ENCODE results near the gene LY86. TPM values are rescaled to one million over a fixed set of nuclear protein-coding genes. Genes with fewer than 3 reads are reported as not detected.

LY86 gene
- total RNA-seq, 8 experiments from 2014 or later = not detected

- Histone ChIP-seq H3K4me1 (replicated peaks in 1 of 2) (no peaks in the 10 kb centered on the region), H3K4me3 (no peak overlapping the region), H3K27ac (no peak overlapping the region)
- in situ Hi-C loops (cut with MboI; ENCODE audit: low pct_unique_long_range_greater_than_20kb in 2 of 9, low sequenced_read_pairs in 9 of 9, unreplicated experiment in 9 of 9) = no loop called here
- WGBS, 10 experiments = 43 to 100% (median 83%) methylated on average over 1 to 6 of the region's 7 CpGs; no CpG with 5 or more reads in 1 of the 10 experiments
- ATAC-seq (replicated peaks in 6 of 8) = no peak
Observed at GRCh38 chr6:6557886-6558285, 30.6 kb upstream of the LY86 start.

GRCh38 chr6:6559994-6560570 lies 28.4 kb upstream of the LY86 start:
- peak in 4 of 8 experiments; percentile 46 to 61 (median 56) for ATAC-seq (replicated peaks in 6 of 8)
- Histone ChIP-seq H3K27ac (no peak overlapping the region), H3K4me1 (replicated peaks in 1 of 2) (no peaks in the 10 kb centered on the region), H3K4me3 (no peak overlapping the region)
- in situ Hi-C loops (cut with MboI; ENCODE audit: low pct_unique_long_range_greater_than_20kb in 2 of 9, low sequenced_read_pairs in 9 of 9, unreplicated experiment in 9 of 9) = no loop called here
- 8 to 100% (median 73%) methylated on average over 1 to 6 of the region's 6 CpGs; no CpG with 5 or more reads in 1 of the 10 experiments for WGBS, 10 experiments

DNA sequence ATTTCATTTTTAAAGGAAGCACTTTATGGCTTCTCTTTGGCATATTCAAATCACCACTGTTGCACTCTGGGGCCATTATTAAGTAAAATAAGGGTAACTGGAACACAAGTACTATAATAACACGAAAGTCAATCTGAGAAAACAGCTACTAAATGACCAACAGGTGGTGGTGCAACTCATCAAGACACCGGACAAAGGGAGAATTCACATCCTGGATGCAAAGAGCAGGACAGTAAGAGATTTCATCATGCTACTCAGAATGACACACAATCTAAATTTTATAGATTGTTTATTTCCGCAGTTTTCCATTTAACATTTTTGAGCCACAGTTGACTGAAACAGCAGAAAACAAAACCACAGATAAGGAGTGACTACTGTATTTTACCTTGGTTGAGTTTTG lies 27.6 kb upstream of the LY86 start:
- ATAC-seq (replicated peaks in 6 of 8) = no peak
- in situ Hi-C loops (cut with MboI; ENCODE audit: low pct_unique_long_range_greater_than_20kb in 2 of 9, low sequenced_read_pairs in 9 of 9, unreplicated experiment in 9 of 9) = no loop called here
- 0 to 100% (median 47%) methylated on average over 1 to 3 of the region's 3 CpGs; no CpG with 5 or more reads in 1 of the 10 experiments for WGBS, 10 experiments

GRCh38 chr6:6564154-6564553 lies 24.4 kb upstream of the LY86 start:
- no peak overlapping the region for H3K4me3 ChIP-seq
- H3K27ac ChIP-seq = no peak overlapping the region
- WGBS, 10 experiments = 13 to 95% (median 62%) methylated on average over 2 to 4 of the region's 5 CpGs; no CpG with 5 or more reads in 2 of the 10 experiments
- in situ Hi-C loops (cut with MboI; ENCODE audit: low pct_unique_long_range_greater_than_20kb in 2 of 9, low sequenced_read_pairs in 9 of 9, unreplicated experiment in 9 of 9) = no loop called here
- H3K4me1 ChIP-seq (replicated peaks in 1 of 2) = no peaks in the 10 kb centered on the region
- no peak for ATAC-seq (replicated peaks in 6 of 8)

More for the DNA sequence above, 27.6 kb upstream of the LY86 start:
- no peaks in the 10 kb centered on the region for H3K4me1 ChIP-seq (replicated peaks in 1 of 2)
- no peak overlapping the region for H3K4me3 ChIP-seq
- no peak overlapping the region for H3K27ac ChIP-seq

DNA sequence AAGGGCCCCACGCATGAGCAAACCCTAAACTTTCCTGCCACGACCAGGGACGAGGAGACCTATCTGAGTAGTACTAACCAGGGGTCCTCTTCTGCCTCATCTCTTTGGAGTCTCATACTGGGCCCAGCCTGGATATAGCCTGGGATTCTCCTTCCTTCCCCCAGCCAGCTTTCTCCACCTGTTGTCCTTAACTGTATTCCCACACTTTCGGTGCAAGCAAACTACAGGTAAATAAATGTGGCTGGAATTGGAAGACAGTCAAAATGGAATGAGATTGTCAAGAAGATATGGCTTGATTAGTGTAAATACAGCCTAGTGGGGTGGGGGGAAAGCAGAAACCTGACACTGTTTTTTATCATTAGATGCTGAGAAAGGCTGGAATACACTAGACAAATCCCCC lies 23.5 kb upstream of the LY86 start:
- no peaks in the 10 kb centered on the region for H3K4me1 ChIP-seq (replicated peaks in 1 of 2)
- WGBS, 10 experiments = 0 to 100% (median 93%) methylated on average over 1 to 3 of the region's 4 CpGs; no CpG with 5 or more reads in 4 of the 10 experiments
- ATAC-seq (replicated peaks in 6 of 8) = no peak
- in situ Hi-C loops (cut with MboI; ENCODE audit: low pct_unique_long_range_greater_than_20kb in 2 of 9, low sequenced_read_pairs in 9 of 9, unreplicated experiment in 9 of 9) = no loop called here
- H3K4me3 ChIP-seq = no peak overlapping the region
- no peak overlapping the region for H3K27ac ChIP-seq

- 0 to 100% (median 77%) methylated on average over 1 to 3 of the region's 3 CpGs for WGBS, 10 experiments
- Histone ChIP-seq H3K27ac (no peak overlapping the region), H3K4me1 (replicated peaks in 1 of 2) (no peaks in the 10 kb centered on the region), H3K4me3 (no peak overlapping the region)
- ATAC-seq (replicated peaks in 6 of 8) = no peak
- in situ Hi-C loops (cut with MboI; ENCODE audit: low pct_unique_long_range_greater_than_20kb in 2 of 9, low sequenced_read_pairs in 9 of 9, unreplicated experiment in 9 of 9) = no loop called here
Observed at GRCh38 chr6:6565488-6565887, 23.0 kb upstream of the LY86 start.

- in situ Hi-C loops (cut with MboI; ENCODE audit: low pct_unique_long_range_greater_than_20kb in 2 of 9, low sequenced_read_pairs in 9 of 9, unreplicated experiment in 9 of 9) = no loop called here
- Histone ChIP-seq H3K4me1 (replicated peaks in 1 of 2) (no peaks in the 10 kb centered on the region), H3K27ac (no peak overlapping the region), H3K4me3 (no peak overlapping the region)
- 0 to 89% (median 80%) methylated on average over 1 to 4 of the region's 4 CpGs; no CpG with 5 or more reads in 6 of the 10 experiments for WGBS, 10 experiments
- ATAC-seq (replicated peaks in 6 of 8) = no peak
Observed at GRCh38 chr6:6566766-6567165, 21.8 kb upstream of the LY86 start.

GRCh38 chr6:6569096-6569810 lies 19.3 kb upstream of the LY86 start:
- Histone ChIP-seq H3K4me3 (no peak overlapping the region), H3K27ac (no peak overlapping the region), H3K4me1 (replicated peaks in 1 of 2) (no peaks in the 10 kb centered on the region)
- in situ Hi-C loops (cut with MboI; ENCODE audit: low pct_unique_long_range_greater_than_20kb in 2 of 9, low sequenced_read_pairs in 9 of 9, unreplicated experiment in 9 of 9) = no loop called here
- peak in 1 of 8 experiments; percentile 54 for ATAC-seq (replicated peaks in 6 of 8)
- 37 to 86% (median 61%) methylated on average over 1 to 13 of the region's 13 CpGs for WGBS, 10 experiments

GRCh38 chr6:6569811-6570164 lies 18.7 kb upstream of the LY86 start:
- Histone ChIP-seq H3K4me3 (no peak overlapping the region), H3K4me1 (replicated peaks in 1 of 2) (no peaks in the 10 kb centered on the region), H3K27ac (no peak overlapping the region)
- 33 to 100% (median 50%) methylated on average over 1 to 2 of the region's 2 CpGs; no CpG with 5 or more reads in 1 of the 10 experiments for WGBS, 10 experiments
- no peak for ATAC-seq (replicated peaks in 6 of 8)
- in situ Hi-C loops (cut with MboI; ENCODE audit: low pct_unique_long_range_greater_than_20kb in 2 of 9, low sequenced_read_pairs in 9 of 9, unreplicated experiment in 9 of 9) = no loop called here

- no peaks in the 10 kb centered on the region for H3K4me1 ChIP-seq (replicated peaks in 1 of 2)
- H3K27ac ChIP-seq = no peak overlapping the region
- in situ Hi-C loops (cut with MboI; ENCODE audit: low pct_unique_long_range_greater_than_20kb in 2 of 9, low sequenced_read_pairs in 9 of 9, unreplicated experiment in 9 of 9) = no loop called here
- no peak overlapping the region for H3K4me3 ChIP-seq
- ATAC-seq (replicated peaks in 6 of 8) = peak in 1 of 8 experiments; percentile 34
- 17 to 84% (median 62%) methylated on average over 1 to 4 of the region's 4 CpGs for WGBS, 10 experiments
Observed at GRCh38 chr6:6570929-6571671, 17.4 kb upstream of the LY86 start.

GRCh38 chr6:6575143-6575542 lies 13.4 kb upstream of the LY86 start:
- H3K4me3 ChIP-seq = no peak overlapping the region
- no peaks in the 10 kb centered on the region for H3K4me1 ChIP-seq (replicated peaks in 1 of 2)
- H3K27ac ChIP-seq = no peak overlapping the region
- no peak for ATAC-seq (replicated peaks in 6 of 8)
- in situ Hi-C loops (cut with MboI; ENCODE audit: low pct_unique_long_range_greater_than_20kb in 2 of 9, low sequenced_read_pairs in 9 of 9, unreplicated experiment in 9 of 9) = no loop called here
- WGBS, 10 experiments = 36 to 100% (median 68%) methylated on average over 1 to 4 of the region's 4 CpGs

GRCh38 chr6:6577735-6578134 lies 10.8 kb upstream of the LY86 start:
- H3K4me3 ChIP-seq = no peak overlapping the region
- H3K27ac ChIP-seq = no peak overlapping the region
- ATAC-seq (replicated peaks in 6 of 8) = no peak
- 0 to 100% (median 100%) methylated on average over 1 of the region's 1 CpG; no CpG with 5 or more reads in 6 of the 10 experiments for WGBS, 10 experiments
- peaks cover 0 to 2% of the 10 kb centered on the region in 2 donors for H3K4me1 ChIP-seq (replicated peaks in 1 of 2)
- in situ Hi-C loops (cut with MboI; ENCODE audit: low pct_unique_long_range_greater_than_20kb in 2 of 9, low sequenced_read_pairs in 9 of 9, unreplicated experiment in 9 of 9) = no loop called here

DNA sequence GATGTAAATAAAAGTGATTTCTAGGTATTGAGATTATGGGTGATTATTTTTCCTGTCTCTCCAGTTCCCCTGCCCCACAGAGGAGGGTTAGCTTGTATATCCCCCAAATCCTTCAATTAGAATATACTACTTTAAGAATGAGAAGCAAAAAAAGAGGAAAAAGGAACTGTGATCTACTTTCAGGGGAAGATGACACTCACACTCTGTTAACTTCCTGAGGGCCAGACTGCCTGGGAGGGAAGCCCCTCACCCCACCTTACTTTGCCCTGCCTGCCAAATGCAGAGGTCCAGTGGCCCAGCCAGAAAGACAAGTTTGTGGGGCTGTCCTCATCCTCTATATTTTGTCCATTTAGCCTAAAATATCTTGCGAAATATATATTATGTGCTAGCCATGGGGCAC lies 9.2 kb upstream of the LY86 start:
- no peak overlapping the region for H3K4me3 ChIP-seq
- in situ Hi-C loops (cut with MboI; ENCODE audit: low pct_unique_long_range_greater_than_20kb in 2 of 9, low sequenced_read_pairs in 9 of 9, unreplicated experiment in 9 of 9) = no loop called here
- H3K27ac ChIP-seq = no peak overlapping the region
- 60 to 100% (median 100%) methylated on average over 1 of the region's 1 CpG; no CpG with 5 or more reads in 5 of the 10 experiments for WGBS, 10 experiments
- peaks cover 0 to 2% of the 10 kb centered on the region in 2 donors for H3K4me1 ChIP-seq (replicated peaks in 1 of 2)
- no peak for ATAC-seq (replicated peaks in 6 of 8)
